ENCODE measurements around the gene RPS6KA5. TPM values are rescaled to one million over a fixed set of nuclear protein-coding genes. Genes with fewer than 3 reads are reported as not detected.

RPS6KA5 gene
- total and polyA plus RNA-seq, 2 donors (not counting 1 experiment from before 2014, with no cell fraction given), result 0.59 to 2.0 TPM

DNA sequence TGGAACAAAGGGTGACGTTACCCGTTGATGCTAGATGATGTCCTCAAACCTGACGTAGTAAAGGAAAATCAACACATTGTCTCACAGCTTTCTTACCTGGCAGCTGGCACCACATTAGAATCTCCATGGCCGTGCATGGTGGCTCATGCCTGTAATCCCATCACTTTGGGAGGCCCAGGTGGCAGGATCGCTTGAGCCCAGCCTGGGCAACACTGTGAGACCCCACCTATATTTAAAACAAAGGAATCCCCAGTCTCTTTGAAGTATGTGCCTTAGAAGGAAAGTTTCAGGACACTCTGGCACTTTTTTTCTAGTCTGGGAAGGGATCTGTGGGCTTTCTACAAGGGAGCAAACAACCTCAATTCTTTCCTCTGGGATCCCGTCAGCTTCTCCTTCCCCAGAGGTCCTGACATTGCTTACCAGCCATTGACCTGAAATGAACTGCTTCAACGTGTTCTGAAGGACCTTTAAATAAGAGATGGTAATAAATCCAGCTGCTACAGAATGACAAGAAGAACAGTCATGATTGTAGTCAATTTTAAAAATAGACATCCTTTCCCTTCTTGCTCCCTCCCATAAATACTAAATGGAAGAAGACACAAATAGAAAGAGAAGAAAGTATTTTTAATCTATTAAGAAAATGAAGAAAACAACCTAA is 210.5 kb downstream of the RPS6KA5 start:
- Histone ChIP-seq H3K36me3 (ENCODE audit: control insufficient read depth, insufficient read depth, low read length) (no peaks in the 10 kb centered on the region), H3K9ac (ENCODE audit: insufficient read depth, low read length) (no peak overlapping the region), H3K27ac (ENCODE audit: insufficient read depth, low read length) (no peak overlapping the region), H4K20me1 (ENCODE audit: control insufficient read depth, extremely low read depth, insufficient read depth, low read length) (no peaks in the 10 kb centered on the region), H3K27me3 (ENCODE audit: control insufficient read depth, insufficient read depth, low read length) (no peaks in the 10 kb centered on the region), H3K4me1 (ENCODE audit: control insufficient read depth, extremely low read depth, insufficient read depth, low read length) (no peaks in the 10 kb centered on the region), H3K4me3 (replicated peaks in 1 of 4; ENCODE audit: control extremely low read depth in 1 of 4, insufficient read depth in 1 of 4, low read depth in 3 of 4, low read length in 4 of 4) (no peak overlapping the region), H3K4me2 (ENCODE audit: extremely low read depth, insufficient read depth, low read length) (no peak overlapping the region), H2AFZ (ENCODE audit: low read length) (no peak overlapping the region), H3K9me3 (ENCODE audit: control insufficient read depth, insufficient read depth, low read depth, low read length) (no peaks in the 10 kb centered on the region), H3K79me2 (ENCODE audit: control insufficient read depth, insufficient read depth, low read length) (no peaks in the 10 kb centered on the region)
- TF ChIP-seq, protein P1, sequence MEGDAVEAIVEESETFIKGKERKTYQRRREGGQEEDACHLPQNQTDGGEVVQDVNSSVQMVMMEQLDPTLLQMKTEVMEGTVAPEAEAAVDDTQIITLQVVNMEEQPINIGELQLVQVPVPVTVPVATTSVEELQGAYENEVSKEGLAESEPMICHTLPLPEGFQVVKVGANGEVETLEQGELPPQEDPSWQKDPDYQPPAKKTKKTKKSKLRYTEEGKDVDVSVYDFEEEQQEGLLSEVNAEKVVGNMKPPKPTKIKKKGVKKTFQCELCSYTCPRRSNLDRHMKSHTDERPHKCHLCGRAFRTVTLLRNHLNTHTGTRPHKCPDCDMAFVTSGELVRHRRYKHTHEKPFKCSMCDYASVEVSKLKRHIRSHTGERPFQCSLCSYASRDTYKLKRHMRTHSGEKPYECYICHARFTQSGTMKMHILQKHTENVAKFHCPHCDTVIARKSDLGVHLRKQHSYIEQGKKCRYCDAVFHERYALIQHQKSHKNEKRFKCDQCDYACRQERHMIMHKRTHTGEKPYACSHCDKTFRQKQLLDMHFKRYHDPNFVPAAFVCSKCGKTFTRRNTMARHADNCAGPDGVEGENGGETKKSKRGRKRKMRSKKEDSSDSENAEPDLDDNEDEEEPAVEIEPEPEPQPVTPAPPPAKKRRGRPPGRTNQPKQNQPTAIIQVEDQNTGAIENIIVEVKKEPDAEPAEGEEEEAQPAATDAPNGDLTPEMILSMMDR (conservative IDR thresholded peaks at IDR 0.05 in 1 of 2, IDR thresholded peaks at IDR 0.05 in 1 of 2; ENCODE audit: low read depth in 1 of 2, low read length in 2 of 2), result no peak
- no peak for TF ChIP-seq EZH2 (IDR thresholded peaks at IDR 0.05; ENCODE audit: low read length, missing control alignments)
- DNase-seq (ENCODE audit: low read depth in 2 of 2), result no peak

GRCh38 chr14:90848944-90849731 is 211.3 kb downstream of the RPS6KA5 start:
- TF ChIP-seq, protein P1 (conservative IDR thresholded peaks at IDR 0.05 in 1 of 2, IDR thresholded peaks at IDR 0.05 in 1 of 2; ENCODE audit: low read depth in 1 of 2, low read length in 2 of 2), result no peak
- no peak for TF ChIP-seq EZH2 (IDR thresholded peaks at IDR 0.05; ENCODE audit: low read length, missing control alignments)
- no peaks in the 10 kb centered on the region for H3K4me1 ChIP-seq (ENCODE audit: control insufficient read depth, extremely low read depth, insufficient read depth, low read length)
- H2AFZ ChIP-seq (ENCODE audit: low read length), result no peak overlapping the region
- H3K4me3 ChIP-seq (replicated peaks in 1 of 4; ENCODE audit: control extremely low read depth in 1 of 4, insufficient read depth in 1 of 4, low read depth in 3 of 4, low read length in 4 of 4), result no peak overlapping the region
- no peak overlapping the region for H3K9ac ChIP-seq (ENCODE audit: insufficient read depth, low read length)
- no peak overlapping the region for H3K27ac ChIP-seq (ENCODE audit: insufficient read depth, low read length)
- DNase-seq (ENCODE audit: low read depth in 2 of 2), result peak in 1 of 2 donors; percentile 44
- no peaks in the 10 kb centered on the region for H3K79me2 ChIP-seq (ENCODE audit: control insufficient read depth, insufficient read depth, low read length)
- no peak overlapping the region for H3K4me2 ChIP-seq (ENCODE audit: extremely low read depth, insufficient read depth, low read length)
- no peaks in the 10 kb centered on the region for H3K9me3 ChIP-seq (ENCODE audit: control insufficient read depth, insufficient read depth, low read depth, low read length)
- H3K36me3 ChIP-seq (ENCODE audit: control insufficient read depth, insufficient read depth, low read length), result no peaks in the 10 kb centered on the region
- H3K27me3 ChIP-seq (ENCODE audit: control insufficient read depth, insufficient read depth, low read length), result no peaks in the 10 kb centered on the region
- no peaks in the 10 kb centered on the region for H4K20me1 ChIP-seq (ENCODE audit: control insufficient read depth, extremely low read depth, insufficient read depth, low read length)

DNA sequence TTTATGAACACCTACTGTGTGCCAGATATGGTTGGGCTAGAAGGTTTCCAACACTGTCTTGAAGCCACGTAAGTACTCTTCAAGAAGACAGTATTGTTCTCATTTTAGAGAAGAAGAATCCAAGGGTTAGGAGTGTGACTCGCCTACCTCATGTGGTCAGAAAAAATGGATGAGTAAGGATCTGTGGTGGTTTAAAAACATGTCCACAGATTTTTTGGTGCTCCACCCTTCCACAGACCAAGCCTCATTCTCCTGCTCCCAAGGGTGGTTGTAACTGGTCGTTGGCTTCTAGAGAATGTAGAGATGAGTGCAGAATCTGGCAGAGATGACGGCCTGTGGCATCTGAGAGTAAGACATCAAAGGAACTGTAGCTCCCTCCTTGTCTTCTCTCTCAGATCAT is 213.9 kb downstream of the RPS6KA5 start:
- no peaks in the 10 kb centered on the region for H3K79me2 ChIP-seq (ENCODE audit: control insufficient read depth, insufficient read depth, low read length)
- TF ChIP-seq, protein P1 (conservative IDR thresholded peaks at IDR 0.05 in 1 of 2, IDR thresholded peaks at IDR 0.05 in 1 of 2; ENCODE audit: low read depth in 1 of 2, low read length in 2 of 2), result no peak
- TF ChIP-seq EZH2 (IDR thresholded peaks at IDR 0.05; ENCODE audit: low read length, missing control alignments), result no peak

More for the DNA sequence above, 213.9 kb downstream of the RPS6KA5 start:
- no peaks in the 10 kb centered on the region for H3K4me1 ChIP-seq (ENCODE audit: control insufficient read depth, extremely low read depth, insufficient read depth, low read length)
- H3K4me2 ChIP-seq (ENCODE audit: extremely low read depth, insufficient read depth, low read length), result no peak overlapping the region
- peak in 1 of 2 donors; percentile 70 for DNase-seq (ENCODE audit: low read depth in 2 of 2)
- no peak overlapping the region for H2AFZ ChIP-seq (ENCODE audit: low read length)
- H3K27ac ChIP-seq (ENCODE audit: insufficient read depth, low read length), result no peak overlapping the region
- no peak overlapping the region for H3K9ac ChIP-seq (ENCODE audit: insufficient read depth, low read length)
- H3K4me3 ChIP-seq (replicated peaks in 1 of 4; ENCODE audit: control extremely low read depth in 1 of 4, insufficient read depth in 1 of 4, low read depth in 3 of 4, low read length in 4 of 4), result no peak overlapping the region
- no peaks in the 10 kb centered on the region for H3K36me3 ChIP-seq (ENCODE audit: control insufficient read depth, insufficient read depth, low read length)
- no peaks in the 10 kb centered on the region for H3K27me3 ChIP-seq (ENCODE audit: control insufficient read depth, insufficient read depth, low read length)
- H3K9me3 ChIP-seq (ENCODE audit: control insufficient read depth, insufficient read depth, low read depth, low read length), result no peaks in the 10 kb centered on the region
- no peaks in the 10 kb centered on the region for H4K20me1 ChIP-seq (ENCODE audit: control insufficient read depth, extremely low read depth, insufficient read depth, low read length)
